ENCODE data around the gene DUX4. TPM values are rescaled to one million over a fixed set of nuclear protein-coding genes. Genes with fewer than 3 reads are reported as not detected.

Gene DUX4
- not detected in 5 replicates for total RNA-seq (2022; extraction: Qiagen RNA extraction; ENCODE audit: low read depth)

GRCh38 chr4:190173428-190173827 lies at the start of gene DUX4:
Gene DUX4 (plus strand): TSS chr4:190173774. CDS start chr4:190173774, 0 bp downstream.

Other genes with a start within 250 kb of the DUX4 start
- gene FRG1, start 232.9 kb upstream of the DUX4 start, total RNA-seq (2022; extraction: Qiagen RNA extraction; ENCODE audit: low read depth) = 35.1 to 44.7 TPM (median 39.6 TPM) in 5 replicates
- 0.02 to 0.08 TPM in 2 of 5 replicates, not detected in the others for gene FRG2, start 146.5 kb upstream of the DUX4 start, total RNA-seq (2022; extraction: Qiagen RNA extraction; ENCODE audit: low read depth)
- not detected in 5 replicates for gene DBET, start 109.3 kb upstream of the DUX4 start, total RNA-seq (2022; extraction: Qiagen RNA extraction; ENCODE audit: low read depth)

All from A549 treated with CpdA at 1 μM for 4 hours (cell line).